WTC11 (cell line): ENCODE data around the gene SETDB1.

Experiments used
- AFF4 ChIP-seq: sonication (generic); formaldehyde crosslinking; IDR thresholded peaks from 2 replicates; pipeline ENCODE4 v1.8.1; 2023; ENCODE audit warnings: mild to moderate bottlenecking, missing genetic modification reagents, borderline replicate concordance
- CTCF ChIP-seq: fragments of 200-600 bp; IDR thresholded peaks from 2 replicates; pipeline ENCODE4 v1.8.0; 2022; ENCODE audit warnings: antibody characterized with exemption
- ETV6 ChIP-seq: sonication (generic); formaldehyde crosslinking; IDR thresholded peaks from 2 replicates; pipeline ENCODE4 v1.8.1; 2022; ENCODE audit warnings: mild to moderate bottlenecking, missing genetic modification reagents
- FOXP4 ChIP-seq: sonication (generic); formaldehyde crosslinking; IDR thresholded peaks from 2 replicates; pipeline ENCODE4 v1.8.0; 2022; ENCODE audit warnings: mild to moderate bottlenecking, missing genetic modification reagents
- MYBL2 ChIP-seq: sonication (generic); formaldehyde crosslinking; IDR thresholded peaks from 2 replicates; pipeline ENCODE4 v1.8.1; 2023; ENCODE audit warnings: mild to moderate bottlenecking, moderate library complexity, missing genetic modification reagents
- NR2C2 ChIP-seq: sonication (generic); formaldehyde crosslinking; IDR thresholded peaks from 2 replicates; pipeline ENCODE4 v1.8.0; 2022; ENCODE audit warnings: mild to moderate bottlenecking, missing genetic modification reagents
- PREB ChIP-seq: sonication (generic); formaldehyde crosslinking; IDR thresholded peaks from 2 replicates; pipeline ENCODE4 v1.8.1; 2022; ENCODE audit warnings: mild to moderate bottlenecking, missing genetic modification reagents, moderate library complexity, borderline replicate concordance
- TP53 ChIP-seq: sonication (generic); formaldehyde crosslinking; IDR thresholded peaks from 2 replicates; pipeline ENCODE4 v1.8.1; 2023; ENCODE audit warnings: mild to moderate bottlenecking, missing genetic modification reagents
- USF1 ChIP-seq: sonication (generic); formaldehyde crosslinking; IDR thresholded peaks from 2 replicates; pipeline ENCODE4 v1.8.0; 2022; ENCODE audit warnings: mild to moderate bottlenecking, missing genetic modification reagents
- USF2 ChIP-seq: sonication (generic); formaldehyde crosslinking; IDR thresholded peaks from 2 replicates; pipeline ENCODE4 v1.8.1; 2023; ENCODE audit warnings: mild to moderate bottlenecking, missing genetic modification reagents, moderate library complexity
- ZNF121 ChIP-seq: sonication (generic); formaldehyde crosslinking; IDR thresholded peaks from 2 replicates; pipeline ENCODE4 v1.8.0; 2023; ENCODE audit warnings: missing genetic modification reagents
- ZNF423 ChIP-seq: fragments of 250-450 bp; sonication (Bioruptor Pico); IDR thresholded peaks from 2 replicates; pipeline ENCODE4 v2.1.2; 2022; ENCODE audit warnings: mild to moderate bottlenecking, moderate library complexity

GRCh38 chr1:150992626-150993025 is 66.5 kb downstream of the SETDB1 start:
- TF ChIP-seq PREB (CRISPR knock-in tag) (no peak), NR2C2 (CRISPR knock-in tag) (no peak), USF2 (CRISPR knock-in tag) (no peak), CTCF (no peak), MYBL2 (no peak), TP53 (CRISPR knock-in tag) (no peak), FOXP4 (CRISPR knock-in tag) (no peak), ZNF121 (CRISPR knock-in tag) (no peak), ETV6 (CRISPR knock-in tag) (no peak), USF1 (CRISPR knock-in tag) (no peak), AFF4 (CRISPR knock-in tag) (no peak), ZNF423 (no peak)
